ENCODE results near the gene CLMN. TPM values are rescaled to one million over a fixed set of nuclear protein-coding genes. Genes with fewer than 3 reads are reported as not detected.
A peak's percentile ranks its signal among the peaks of the same experiment; 100 is the strongest.

The CLMN gene
- total RNA-seq, 1 experiment from 2014 or later: 111 TPM

- BruUV-seq (replicated peaks): no TSS peak
- peaks cover 11% of the 10 kb centered on the region for H3K4me1 Mint-ChIP-seq (ENCODE audit: low read depth, unreplicated experiment)
- no peaks in the 10 kb centered on the region for H3K27me3 Mint-ChIP-seq (ENCODE audit: unreplicated experiment)
- H3K4me3 Mint-ChIP-seq (ENCODE audit: low read depth, unreplicated experiment): no peak overlapping the region
- intact Hi-C loops (cut with micrococcal nuclease; ENCODE audit: unreplicated experiment): no loop called here
- no peak overlapping the region for H3K27ac Mint-ChIP-seq (ENCODE audit: unreplicated experiment)
- TF ChIP-seq CTCF (IDR thresholded peaks at IDR 0.05; ENCODE audit: unreplicated experiment): no peak
- DNase-seq: no peak
- no peaks in the 10 kb centered on the region for H3K9me3 Mint-ChIP-seq (ENCODE audit: low read depth, unreplicated experiment)
- no peaks in the 10 kb centered on the region for H3K36me3 Mint-ChIP-seq (ENCODE audit: insufficient read depth, unreplicated experiment)
- CTCF ChIA-PET: no interaction called here
Observed at GRCh38 chr14:95326987-95327386, 7.3 kb upstream of the CLMN start.

- Mint-ChIP-seq H3K4me1 (ENCODE audit: low read depth, unreplicated experiment) (peaks cover 22% of the 10 kb centered on the region), H3K9me3 (ENCODE audit: low read depth, unreplicated experiment) (no peaks in the 10 kb centered on the region), H3K4me3 (ENCODE audit: low read depth, unreplicated experiment) (no peak overlapping the region), H3K27me3 (ENCODE audit: unreplicated experiment) (no peaks in the 10 kb centered on the region), H3K36me3 (ENCODE audit: insufficient read depth, unreplicated experiment) (peaks cover 15% of the 10 kb centered on the region), H3K27ac (ENCODE audit: unreplicated experiment) (no peak overlapping the region)
- DNase-seq: no peak
- CTCF ChIA-PET: no interaction called here
- no TSS peak for BruUV-seq (replicated peaks)
- intact Hi-C loops (cut with micrococcal nuclease; ENCODE audit: unreplicated experiment): no loop called here
- TF ChIP-seq CTCF (IDR thresholded peaks at IDR 0.05; ENCODE audit: unreplicated experiment): no peak
Observed at GRCh38 chr14:95323917-95324316, 4.2 kb upstream of the CLMN start.

- CTCF ChIA-PET: no interaction called here
- BruUV-seq (replicated peaks): no TSS peak
Observed at GRCh38 chr14:95323361-95323760, 3.7 kb upstream of the CLMN start.

GRCh38 chr14:95322651-95323050 lies 2.9 kb upstream of the CLMN start:
- Mint-ChIP-seq H3K4me3 (ENCODE audit: low read depth, unreplicated experiment) (no peak overlapping the region), H3K27me3 (ENCODE audit: unreplicated experiment) (no peaks in the 10 kb centered on the region), H3K27ac (ENCODE audit: unreplicated experiment) (peak overlapping the region; percentile 19), H3K9me3 (ENCODE audit: low read depth, unreplicated experiment) (no peaks in the 10 kb centered on the region), H3K36me3 (ENCODE audit: insufficient read depth, unreplicated experiment) (peaks cover 28% of the 10 kb centered on the region), H3K4me1 (ENCODE audit: low read depth, unreplicated experiment) (peaks cover 31% of the 10 kb centered on the region)
- no peak for DNase-seq
- TF ChIP-seq CTCF (IDR thresholded peaks at IDR 0.05; ENCODE audit: unreplicated experiment): no peak
- CTCF ChIA-PET: no interaction called here
- BruUV-seq (replicated peaks): no TSS peak
- intact Hi-C loops (cut with micrococcal nuclease; ENCODE audit: unreplicated experiment): no loop called here

More at GRCh38 chr14:95323361-95323760, 3.7 kb upstream of the CLMN start:
- no peak for DNase-seq
- Mint-ChIP-seq H3K4me3 (ENCODE audit: low read depth, unreplicated experiment) (no peak overlapping the region), H3K27me3 (ENCODE audit: unreplicated experiment) (no peaks in the 10 kb centered on the region), H3K4me1 (ENCODE audit: low read depth, unreplicated experiment) (peaks cover 24% of the 10 kb centered on the region), H3K36me3 (ENCODE audit: insufficient read depth, unreplicated experiment) (peaks cover 21% of the 10 kb centered on the region), H3K9me3 (ENCODE audit: low read depth, unreplicated experiment) (no peaks in the 10 kb centered on the region), H3K27ac (ENCODE audit: unreplicated experiment) (no peak overlapping the region)
- TF ChIP-seq CTCF (IDR thresholded peaks at IDR 0.05; ENCODE audit: unreplicated experiment): no peak
- intact Hi-C loops (cut with micrococcal nuclease; ENCODE audit: unreplicated experiment): no loop called here

Data from Calu3 (cell line).